ENCODE data around the gene MAD1L1.
"Not testable (repeated sequence)": the region's sequence is repeated elsewhere in the genome, so short reads cannot be mapped to it uniquely, and the experiment has no call there.

MAD1L1 gene

DNA sequence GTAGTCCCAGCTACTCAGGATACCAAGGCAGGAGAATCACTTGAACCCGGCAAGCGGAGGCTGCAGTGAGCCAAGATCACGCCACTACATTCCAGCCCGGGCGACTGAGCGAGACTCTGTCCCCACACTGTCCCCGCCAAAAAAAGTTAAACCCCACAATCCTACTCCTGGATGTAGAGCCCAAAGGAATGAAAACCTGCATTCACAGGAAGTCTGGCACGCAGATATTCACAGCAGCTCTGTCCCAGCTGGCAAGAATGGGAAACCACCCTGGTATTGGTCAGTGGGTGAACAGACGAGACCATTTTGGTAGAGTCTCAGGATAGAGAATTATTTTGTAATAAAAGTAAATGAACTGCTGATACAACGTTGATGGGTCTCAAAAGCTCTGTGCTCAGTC is 225.2 kb downstream of the MAD1L1 start:
- no peak for DNase-seq

- no peak for DNase-seq
Measured at GRCh38 chr7:2006921-2007381, 225.8 kb downstream of the MAD1L1 start.

- DNase-seq = no peak
Measured at GRCh38 chr7:2006231-2006771, 226.4 kb downstream of the MAD1L1 start.

GRCh38 chr7:2005786-2006185 is 227.0 kb downstream of the MAD1L1 start:
- no peak for DNase-seq

DNA sequence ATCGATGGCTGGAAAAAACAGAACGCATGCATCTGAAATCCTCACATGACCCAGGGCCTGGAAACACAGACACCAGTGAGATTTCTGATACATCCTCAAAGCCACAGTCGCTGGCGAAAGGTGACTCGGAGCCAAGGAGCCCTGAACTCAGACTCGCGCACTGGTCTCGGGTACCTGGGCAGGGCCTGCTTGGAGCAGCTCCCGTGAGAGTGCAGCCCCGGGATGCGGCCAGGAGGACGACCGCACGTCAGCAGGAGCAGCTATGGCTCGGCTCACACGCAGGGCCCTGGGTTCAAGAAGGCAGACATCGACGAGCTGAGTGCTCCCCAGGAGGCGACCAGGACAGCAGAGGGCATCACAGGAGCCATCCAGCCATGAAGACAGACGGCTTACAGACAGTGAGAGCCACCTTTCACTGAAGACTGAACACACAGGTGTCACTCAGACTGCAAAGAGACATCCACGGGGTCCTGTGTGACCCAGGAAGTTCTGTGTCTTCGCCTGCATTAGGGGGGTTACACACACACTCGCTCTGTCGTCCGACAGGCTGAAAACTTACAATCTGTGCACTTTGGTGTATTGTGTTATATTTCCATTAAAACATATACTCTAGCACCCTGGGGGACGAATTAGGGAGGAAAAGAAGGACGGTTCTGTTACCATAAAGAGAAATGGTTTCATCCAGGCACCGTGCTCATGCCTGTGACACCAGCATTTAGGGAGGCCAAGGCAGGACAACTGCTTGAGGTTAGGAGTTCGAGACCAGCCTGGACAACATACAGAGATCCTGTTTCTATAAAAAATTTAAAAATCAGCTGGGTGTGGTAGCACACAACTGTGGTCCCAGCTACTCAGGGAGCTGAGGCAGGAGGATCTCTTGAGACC is 227.7 kb downstream of the MAD1L1 start:
- DNase-seq = no peak

DNA sequence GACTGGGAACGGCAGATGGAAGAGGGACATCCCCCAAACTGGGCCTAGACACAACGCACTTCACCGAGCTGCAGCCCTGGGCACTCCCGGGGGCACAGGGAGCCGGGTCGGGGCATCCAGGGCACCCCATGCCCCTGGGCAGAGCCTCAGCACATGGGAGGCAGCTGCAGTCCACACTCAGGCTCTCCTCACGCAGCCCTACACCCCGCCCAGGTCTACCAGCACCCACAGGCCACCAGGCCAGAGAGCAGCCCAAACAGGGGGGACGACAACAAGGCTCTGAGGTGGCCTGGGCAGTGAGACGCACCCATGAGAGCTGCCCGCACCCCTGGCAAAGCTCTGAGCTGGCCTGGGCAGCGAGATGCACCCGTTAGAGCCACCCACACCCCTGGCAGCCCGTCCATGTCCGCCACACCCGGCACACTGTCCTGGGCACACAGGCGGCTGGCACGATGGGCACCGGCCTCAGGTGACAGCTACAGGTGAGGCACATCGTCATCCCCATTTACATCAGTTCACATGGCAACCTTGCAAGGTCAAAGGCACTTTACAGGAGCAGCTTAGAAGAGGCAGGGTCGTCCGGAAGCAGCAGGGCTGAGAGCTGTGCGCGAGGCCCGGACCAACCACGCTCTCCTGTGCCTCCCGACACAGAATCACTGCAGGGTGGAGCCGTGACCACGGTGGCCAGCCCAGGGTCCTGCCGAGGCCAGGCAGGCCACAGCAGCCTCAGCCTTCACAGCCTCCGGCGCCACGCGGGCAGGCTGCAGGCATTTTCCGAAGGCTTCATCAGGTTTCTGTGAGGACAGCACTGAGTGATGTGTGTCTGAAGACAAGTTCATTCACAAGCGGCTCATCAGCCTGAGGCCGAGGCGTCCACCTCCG is 228.6 kb downstream of the MAD1L1 start:
- no peak for DNase-seq

DNA sequence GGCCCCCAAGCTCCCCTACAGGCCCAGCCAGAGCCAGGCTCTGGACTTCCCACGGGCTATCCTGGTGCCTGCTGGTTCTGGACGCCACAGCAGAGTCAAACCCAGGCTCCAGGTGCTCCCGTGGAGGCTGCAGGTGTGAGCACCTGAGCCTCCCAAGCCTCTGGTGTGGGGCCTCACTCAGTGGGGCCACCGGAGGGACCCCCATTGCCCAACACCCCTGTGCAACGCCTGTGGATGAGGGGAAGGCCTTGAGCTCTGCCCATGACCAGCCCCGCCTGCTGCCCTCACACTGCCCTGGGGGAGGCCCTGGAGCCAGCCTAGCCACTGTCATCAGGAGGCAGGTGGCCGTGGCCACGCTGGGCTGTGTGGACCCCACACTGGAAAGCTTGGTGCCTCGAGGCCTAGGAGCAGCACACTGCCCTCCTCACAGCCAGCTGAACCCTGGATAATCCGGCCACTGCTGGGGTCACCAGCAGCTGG is 229.3 kb downstream of the MAD1L1 start:
- DNase-seq = no peak

GRCh38 chr7:2002561-2003450 is 229.9 kb downstream of the MAD1L1 start:
- no peak for DNase-seq

DNA sequence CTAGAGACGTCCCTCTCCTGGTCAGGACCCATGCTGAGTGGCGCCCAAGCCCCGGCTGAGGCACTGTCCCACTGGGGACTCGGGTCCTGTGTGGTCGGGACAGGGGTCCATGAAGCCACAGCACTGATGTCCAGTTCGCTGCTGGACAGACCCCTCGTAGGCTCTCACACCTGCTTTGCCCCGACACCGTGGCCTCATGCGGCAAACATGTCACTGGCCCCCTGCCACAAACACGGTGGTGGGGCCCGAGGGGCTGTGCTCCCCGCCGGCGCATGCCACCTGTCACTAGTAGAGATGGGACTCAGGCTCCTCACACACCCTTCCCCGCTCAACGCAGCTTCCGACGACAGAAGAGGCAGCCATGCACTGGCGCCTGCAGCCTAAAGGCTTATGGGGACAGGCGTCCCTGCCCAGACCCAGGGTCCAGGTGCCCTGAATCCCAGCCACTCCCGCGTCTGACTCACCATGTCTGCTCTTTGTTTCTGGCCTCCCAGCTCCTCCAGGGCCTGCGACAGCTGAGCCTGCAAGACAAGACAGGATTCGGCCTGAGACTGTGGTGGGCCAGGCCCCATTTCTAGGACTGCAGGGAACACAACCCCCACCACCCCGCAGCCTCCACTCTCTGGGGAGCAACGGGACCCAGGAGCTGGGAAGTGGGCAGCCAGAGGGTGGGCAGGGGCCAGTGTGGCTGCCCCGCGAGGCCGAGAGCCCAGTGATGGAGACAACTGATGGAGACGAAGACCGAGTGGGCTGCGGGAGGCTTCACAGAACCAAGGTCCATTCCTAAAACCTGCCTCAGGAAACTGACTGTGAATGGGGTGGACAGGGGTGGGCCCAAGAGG is 230.9 kb downstream of the MAD1L1 start:
- no peak for DNase-seq

- DNase-seq = no peak
Measured at GRCh38 chr7:2000746-2001321, 231.9 kb downstream of the MAD1L1 start.

DNA sequence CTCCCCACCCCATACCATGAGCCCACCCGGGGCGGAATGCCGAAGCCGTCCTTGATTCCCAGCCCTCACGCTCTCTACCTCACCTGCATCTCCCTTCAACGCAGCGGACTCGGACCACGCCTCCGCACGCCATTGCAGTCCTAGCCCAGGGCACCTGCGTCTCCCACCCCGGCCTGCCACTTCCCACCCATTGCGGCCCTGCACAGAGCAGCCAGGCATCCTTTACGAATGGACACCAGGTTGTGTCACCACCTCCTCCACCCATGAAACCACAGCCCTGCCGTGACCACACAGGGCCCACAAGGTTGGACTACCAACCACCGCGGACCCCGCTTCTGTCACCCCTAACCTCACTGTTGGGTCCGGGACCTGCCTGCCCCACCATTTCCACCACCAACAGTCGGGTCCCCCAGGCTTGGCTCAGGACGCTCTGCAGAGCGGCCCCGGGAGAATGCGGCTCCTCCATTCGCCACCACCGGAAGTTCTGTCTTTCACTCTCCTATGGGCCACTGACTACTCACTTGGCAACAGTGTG is 232.5 kb downstream of the MAD1L1 start:
- no peak for DNase-seq

- DNase-seq = no peak
Measured at GRCh38 chr7:1999278-1999984, 233.3 kb downstream of the MAD1L1 start.

DNA sequence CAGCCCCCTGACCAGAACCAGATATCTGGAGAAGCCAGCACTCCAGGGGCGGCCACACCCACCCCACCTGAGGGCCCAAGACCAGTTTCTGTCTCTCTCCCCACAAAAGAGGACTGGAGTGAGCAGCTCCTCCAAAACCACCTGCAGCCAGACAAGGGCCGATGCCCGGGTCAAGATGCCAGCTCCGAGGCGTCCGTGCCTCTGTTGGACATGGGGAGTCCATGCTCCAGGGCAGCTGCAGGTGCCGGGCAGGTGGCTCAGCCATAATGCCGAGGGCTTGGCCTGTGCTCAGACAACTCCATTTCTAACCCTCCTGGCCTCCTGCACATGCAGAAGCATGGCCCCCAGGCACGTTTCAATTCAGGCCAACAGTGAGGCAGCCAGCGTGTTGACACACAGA is 234.6 kb downstream of the MAD1L1 start:
- no peak for DNase-seq

DNA sequence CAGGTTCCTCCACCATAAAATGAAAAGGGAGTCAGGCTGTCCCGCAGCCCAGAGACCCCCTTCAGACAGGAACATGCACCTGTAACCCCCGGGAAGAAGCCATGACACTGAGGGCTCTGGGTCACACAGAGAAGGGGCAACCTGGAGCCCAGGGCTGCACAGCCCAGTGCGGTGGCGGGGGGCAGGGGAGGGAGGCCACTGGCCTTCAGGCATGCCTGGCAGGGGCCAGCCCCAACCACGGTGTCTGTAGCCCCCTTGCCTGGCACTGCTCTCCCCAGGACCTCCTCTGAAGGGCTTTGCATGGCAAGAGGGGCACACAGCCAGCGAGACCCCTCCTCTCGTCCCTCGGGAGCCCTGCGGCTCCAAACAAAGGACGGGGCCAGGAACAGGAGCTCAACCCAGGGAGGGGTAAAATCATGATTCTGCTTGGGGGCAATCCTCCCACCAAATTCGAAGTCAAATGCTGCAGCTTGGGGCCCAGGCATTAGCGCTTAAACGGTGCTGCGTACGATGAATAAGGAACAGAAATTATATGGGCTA is 235.1 kb downstream of the MAD1L1 start:
- DNase-seq = no peak

DNA sequence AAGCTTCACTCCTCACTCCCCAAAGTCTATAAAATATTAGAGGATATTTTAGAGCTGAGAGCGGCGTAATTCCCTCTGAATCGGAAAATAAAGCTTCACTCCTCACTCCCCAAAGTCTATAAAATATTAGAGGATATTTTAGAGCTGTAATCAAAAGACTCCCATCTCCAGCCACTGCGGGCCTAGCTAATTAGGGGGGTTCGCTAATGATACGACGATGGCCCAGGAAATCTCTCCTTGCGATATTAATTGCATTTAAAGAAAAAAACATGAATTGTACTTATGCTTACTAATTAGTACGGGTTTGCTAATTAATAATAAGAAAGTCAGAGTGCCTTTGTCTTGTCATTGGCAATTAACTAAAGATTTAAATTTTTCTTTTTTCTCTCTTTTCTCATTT is 235.9 kb downstream of the MAD1L1 start:
- no peak for DNase-seq

GRCh38 chr7:1995911-1996420 is 236.8 kb downstream of the MAD1L1 start:
- not testable (repeated sequence) for DNase-seq

DNA sequence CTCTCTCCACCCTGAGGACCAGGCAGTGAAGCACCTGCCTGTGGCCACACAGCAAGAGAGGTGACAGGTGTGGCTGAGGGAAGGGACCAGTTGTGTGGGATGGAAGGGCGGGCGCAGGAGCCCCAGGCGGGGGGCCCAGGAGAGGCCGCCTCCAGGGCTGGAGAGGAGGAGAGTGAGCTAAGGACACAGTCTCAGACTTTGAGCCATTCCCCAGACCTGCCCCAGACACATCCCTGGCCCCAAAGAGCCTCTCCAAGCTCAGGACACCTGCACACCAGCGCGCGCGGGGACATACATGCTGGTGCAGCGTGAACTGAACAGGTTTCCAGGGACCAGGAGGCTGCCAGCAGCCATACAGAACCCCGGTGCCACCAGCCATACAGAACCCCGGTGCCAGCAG is 237.3 kb downstream of the MAD1L1 start:
- no peak for DNase-seq

- DNase-seq = peak; percentile 77
Measured at GRCh38 chr7:1994931-1995330, 237.8 kb downstream of the MAD1L1 start.
